GM06990 (cell line): ENCODE results near the gene PRSS1.
A peak's percentile ranks its signal among the peaks of the same experiment; 100 is the strongest.

Source experiments
- DNase-seq: peaks from one replicate; pipeline ENCODE4 v3.0.0-alpha.2; 2011; ENCODE audit not compliant: insufficient read length; ENCODE audit errors: extremely low read depth
- H3K27me3 ChIP-seq: replicated peaks from 2 replicates; pipeline ENCODE4 v1.6.0; 2011; ENCODE audit warnings: low read length; ENCODE audit not compliant: control insufficient read depth, insufficient read depth
- H3K36me3 ChIP-seq: 2 replicates; pipeline ENCODE4 v1.5.1; 2011; ENCODE audit warnings: low read length; ENCODE audit not compliant: control insufficient read depth, insufficient read depth
- H3K4me3 ChIP-seq: replicated peaks from 2 replicates; pipeline ENCODE4 v1.5.1; 2011; ENCODE audit warnings: low read depth, mild to moderate bottlenecking, control low read depth, low read length
- TF ChIP-seq, protein P1 (sequence below): IDR thresholded peaks from 2 replicates; pipeline ENCODE4 v1.5.1; 2011; ENCODE audit warnings: low read length, control low read depth, mild to moderate bottlenecking, inconsistent platforms; ENCODE audit not compliant: insufficient read depth, poor library complexity, severe bottlenecking

PRSS1 gene

GRCh38 chr7:142718313-142718712 is 31.0 kb upstream of the PRSS1 start:
- TF ChIP-seq, protein P1, sequence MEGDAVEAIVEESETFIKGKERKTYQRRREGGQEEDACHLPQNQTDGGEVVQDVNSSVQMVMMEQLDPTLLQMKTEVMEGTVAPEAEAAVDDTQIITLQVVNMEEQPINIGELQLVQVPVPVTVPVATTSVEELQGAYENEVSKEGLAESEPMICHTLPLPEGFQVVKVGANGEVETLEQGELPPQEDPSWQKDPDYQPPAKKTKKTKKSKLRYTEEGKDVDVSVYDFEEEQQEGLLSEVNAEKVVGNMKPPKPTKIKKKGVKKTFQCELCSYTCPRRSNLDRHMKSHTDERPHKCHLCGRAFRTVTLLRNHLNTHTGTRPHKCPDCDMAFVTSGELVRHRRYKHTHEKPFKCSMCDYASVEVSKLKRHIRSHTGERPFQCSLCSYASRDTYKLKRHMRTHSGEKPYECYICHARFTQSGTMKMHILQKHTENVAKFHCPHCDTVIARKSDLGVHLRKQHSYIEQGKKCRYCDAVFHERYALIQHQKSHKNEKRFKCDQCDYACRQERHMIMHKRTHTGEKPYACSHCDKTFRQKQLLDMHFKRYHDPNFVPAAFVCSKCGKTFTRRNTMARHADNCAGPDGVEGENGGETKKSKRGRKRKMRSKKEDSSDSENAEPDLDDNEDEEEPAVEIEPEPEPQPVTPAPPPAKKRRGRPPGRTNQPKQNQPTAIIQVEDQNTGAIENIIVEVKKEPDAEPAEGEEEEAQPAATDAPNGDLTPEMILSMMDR: no peak
- H3K27me3 ChIP-seq: no peaks in the 10 kb centered on the region
- H3K4me3 ChIP-seq: no peak overlapping the region
- no peak for DNase-seq
- no peaks in the 10 kb centered on the region for H3K36me3 ChIP-seq

DNA sequence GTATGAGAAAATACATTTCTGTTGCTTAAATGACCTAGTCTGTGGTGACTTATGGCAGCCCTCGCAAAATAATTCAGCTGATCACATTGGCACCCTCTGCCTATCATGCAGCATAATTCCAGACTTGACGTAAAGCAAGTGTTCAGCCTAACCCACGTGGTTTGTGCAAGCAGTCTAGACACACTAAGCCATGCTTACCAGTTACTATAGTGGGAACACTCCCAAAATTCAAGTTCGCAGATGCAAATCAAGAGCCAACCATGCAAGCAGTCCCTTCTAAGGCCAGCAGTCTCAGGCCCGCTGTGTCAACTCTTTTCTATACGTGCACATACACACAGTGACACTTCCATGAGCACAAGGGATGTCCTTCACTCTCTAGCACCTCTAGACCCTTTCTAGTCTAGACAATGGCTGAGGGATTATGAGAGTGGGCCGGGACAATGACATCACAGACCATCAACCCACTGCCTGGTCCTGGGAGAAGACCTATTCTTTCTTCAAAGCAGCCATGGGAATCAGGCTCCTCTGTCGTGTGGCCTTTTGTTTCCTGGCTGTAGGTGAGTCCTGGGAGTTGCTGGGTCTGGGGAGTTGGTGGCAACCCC is 29.0 kb upstream of the PRSS1 start:
- no peak for DNase-seq
- Histone ChIP-seq H3K27me3 (no peaks in the 10 kb centered on the region), H3K36me3 (no peaks in the 10 kb centered on the region), H3K4me3 (no peak overlapping the region)
- TF ChIP-seq, protein P1: no peak

- TF ChIP-seq, protein P1: no peak
- DNase-seq: no peak
- H3K36me3 ChIP-seq: no peaks in the 10 kb centered on the region
- H3K4me3 ChIP-seq: no peak overlapping the region
- H3K27me3 ChIP-seq: no peaks in the 10 kb centered on the region
Measured at GRCh38 chr7:142720986-142721385, 28.3 kb upstream of the PRSS1 start.

- H3K36me3 ChIP-seq: no peaks in the 10 kb centered on the region
- no peaks in the 10 kb centered on the region for H3K27me3 ChIP-seq
- H3K4me3 ChIP-seq: no peak overlapping the region
- TF ChIP-seq, protein P1: no peak
- no peak for DNase-seq
Measured at GRCh38 chr7:142722248-142722794, 27.0 kb upstream of the PRSS1 start.

GRCh38 chr7:142733271-142733670 is 16.0 kb upstream of the PRSS1 start:
- Histone ChIP-seq H3K36me3 (no peaks in the 10 kb centered on the region), H3K4me3 (peak overlapping the region; percentile 12; the same call in 1 of the 2 replicates), H3K27me3 (no peaks in the 10 kb centered on the region)
- no peak for DNase-seq
- TF ChIP-seq, protein P1: no peak
